GM12864 (cell line): ENCODE results near the gene SLC22A7.
A peak's percentile ranks its signal among the peaks of the same experiment; 100 is the strongest.

Source experiments
- DNase-seq: peaks from one replicate; pipeline ENCODE4 v3.0.0-alpha.2; 2011; ENCODE audit warnings: low read depth
- H3K4me3 ChIP-seq: 2 replicates; pipeline ENCODE4 v1.5.1; 2011; ENCODE audit warnings: mild to moderate bottlenecking, low read depth, low read length, control low read depth
- TF ChIP-seq, protein P1 (sequence below): IDR thresholded peaks from 2 replicates; pipeline ENCODE4 v1.5.1; 2011; ENCODE audit warnings: low read depth, mild to moderate bottlenecking, moderate library complexity, low read length, control low read depth, inconsistent platforms; ENCODE audit errors: missing control alignments

The SLC22A7 gene

GRCh38 chr6:43273707-43274106 is 24.4 kb upstream of the SLC22A7 start:
- DNase-seq: no peak
- TF ChIP-seq, protein P1, sequence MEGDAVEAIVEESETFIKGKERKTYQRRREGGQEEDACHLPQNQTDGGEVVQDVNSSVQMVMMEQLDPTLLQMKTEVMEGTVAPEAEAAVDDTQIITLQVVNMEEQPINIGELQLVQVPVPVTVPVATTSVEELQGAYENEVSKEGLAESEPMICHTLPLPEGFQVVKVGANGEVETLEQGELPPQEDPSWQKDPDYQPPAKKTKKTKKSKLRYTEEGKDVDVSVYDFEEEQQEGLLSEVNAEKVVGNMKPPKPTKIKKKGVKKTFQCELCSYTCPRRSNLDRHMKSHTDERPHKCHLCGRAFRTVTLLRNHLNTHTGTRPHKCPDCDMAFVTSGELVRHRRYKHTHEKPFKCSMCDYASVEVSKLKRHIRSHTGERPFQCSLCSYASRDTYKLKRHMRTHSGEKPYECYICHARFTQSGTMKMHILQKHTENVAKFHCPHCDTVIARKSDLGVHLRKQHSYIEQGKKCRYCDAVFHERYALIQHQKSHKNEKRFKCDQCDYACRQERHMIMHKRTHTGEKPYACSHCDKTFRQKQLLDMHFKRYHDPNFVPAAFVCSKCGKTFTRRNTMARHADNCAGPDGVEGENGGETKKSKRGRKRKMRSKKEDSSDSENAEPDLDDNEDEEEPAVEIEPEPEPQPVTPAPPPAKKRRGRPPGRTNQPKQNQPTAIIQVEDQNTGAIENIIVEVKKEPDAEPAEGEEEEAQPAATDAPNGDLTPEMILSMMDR: no peak
- H3K4me3 ChIP-seq: no peak overlapping the region

DNA sequence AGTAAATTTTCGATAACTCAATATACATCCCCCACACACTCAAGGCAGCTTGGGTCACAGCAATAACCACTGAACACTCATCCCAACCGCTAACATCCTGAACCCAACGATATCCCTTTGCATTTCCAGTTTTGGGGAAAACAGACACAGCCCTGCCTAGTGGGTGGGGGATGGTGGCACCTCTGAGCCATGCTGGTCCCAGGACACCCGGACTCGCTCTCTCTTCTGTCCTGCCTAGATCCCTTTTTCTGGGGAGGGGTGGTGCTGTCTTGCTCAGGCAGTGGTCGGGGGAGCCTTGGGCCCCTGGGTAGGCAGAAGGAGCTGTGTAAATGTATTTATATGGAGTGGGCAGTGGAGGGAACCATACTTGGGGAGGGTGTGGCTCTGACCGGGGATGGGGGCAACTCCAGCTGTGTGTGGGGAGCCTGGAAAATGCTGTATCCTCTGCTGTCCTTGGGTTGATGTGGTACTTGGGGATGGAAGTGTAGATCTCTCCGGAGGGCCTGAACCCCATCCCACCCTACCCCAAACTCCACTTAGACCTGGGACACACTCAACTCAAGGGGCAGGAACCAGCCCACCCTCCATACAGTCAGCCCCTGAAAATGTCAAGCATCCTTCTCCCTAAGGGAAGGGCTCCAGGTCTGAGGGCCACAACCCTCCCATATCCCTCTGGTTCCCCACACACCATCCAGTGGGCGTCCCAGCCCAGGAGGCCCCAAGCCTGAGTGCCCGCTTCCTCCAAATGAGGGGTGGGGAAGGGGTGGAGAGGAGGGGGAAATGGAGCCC is 23.7 kb upstream of the SLC22A7 start:
- no peak overlapping the region for H3K4me3 ChIP-seq
- TF ChIP-seq, protein P1: no peak
- no peak for DNase-seq

DNA sequence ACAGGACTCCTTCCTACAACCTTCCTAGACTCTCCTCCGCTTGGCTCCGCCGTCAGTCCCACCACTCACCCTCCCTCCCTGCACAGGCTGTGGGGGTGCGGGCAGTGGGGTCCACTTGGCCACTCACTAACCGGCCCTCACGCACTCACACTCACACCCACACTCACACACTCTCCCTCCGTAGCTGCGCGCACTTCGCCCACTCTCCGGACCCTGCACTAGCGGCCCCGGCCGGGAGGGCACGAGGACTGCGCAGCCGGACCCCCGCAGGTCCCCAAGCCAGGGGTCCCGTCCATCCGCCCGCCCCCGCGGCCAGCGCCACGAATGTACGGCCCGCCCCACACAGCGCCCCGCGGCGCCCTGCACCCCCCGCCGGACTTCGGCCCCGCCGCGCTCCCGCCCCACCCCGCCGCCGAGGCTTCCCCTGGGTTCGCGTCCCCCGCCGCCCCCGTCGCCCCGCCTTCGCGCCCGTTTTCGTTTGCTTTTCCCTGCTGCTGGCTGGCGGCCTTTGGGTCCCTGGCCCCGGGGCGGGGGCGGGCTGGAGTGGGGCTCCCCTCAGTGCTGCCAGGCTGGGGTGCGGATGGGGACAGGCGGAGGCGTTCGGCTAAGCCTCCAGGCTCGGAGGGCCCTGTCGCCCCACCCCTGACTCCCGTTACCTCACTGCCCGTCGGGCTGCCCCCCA is 23.0 kb upstream of the SLC22A7 start:
- no peak for DNase-seq
- TF ChIP-seq, protein P1: no peak
- peak overlapping the region; percentile 23 for H3K4me3 ChIP-seq

GRCh38 chr6:43275801-43276576 is 22.1 kb upstream of the SLC22A7 start:
- TF ChIP-seq, protein P1: no peak
- no peak for DNase-seq
- no peak overlapping the region; the same call in none of the 2 replicates for H3K4me3 ChIP-seq

- no peak overlapping the region for H3K4me3 ChIP-seq
- TF ChIP-seq, protein P1: no peak
- DNase-seq: no peak
Measured at GRCh38 chr6:43276577-43277305, 21.3 kb upstream of the SLC22A7 start.

DNA sequence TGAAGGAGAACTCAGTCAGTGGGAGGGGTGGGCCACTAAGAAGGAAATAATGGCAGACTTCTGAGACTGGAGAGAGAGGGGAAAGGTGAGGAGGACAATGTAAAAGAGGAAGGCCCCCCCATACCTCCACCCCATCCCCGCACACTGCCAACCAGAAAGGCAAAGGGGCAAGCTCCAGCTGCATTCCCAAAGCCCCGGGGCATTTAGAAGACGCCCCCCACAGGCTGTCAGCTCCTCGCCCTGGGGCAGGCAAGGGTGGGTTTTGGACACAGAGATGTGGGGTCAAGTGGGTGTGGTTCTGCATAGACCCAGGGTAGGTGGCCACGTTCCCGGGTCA is 20.8 kb upstream of the SLC22A7 start:
- TF ChIP-seq, protein P1: no peak
- no peak for DNase-seq
- no peak overlapping the region for H3K4me3 ChIP-seq
